GM20000 (cell line): ENCODE data around the gene EFNA5.

Experiments used
- DNase-seq: peaks from one replicate; pipeline ENCODE4 v3.0.0; 2012; ENCODE audit warnings: low spot score
- CTCF ChIP-seq: IDR thresholded peaks from 2 replicates; pipeline ENCODE4 v1.5.1; 2012; ENCODE audit warnings: mild to moderate bottlenecking, control low read depth; ENCODE audit errors: extremely low read depth, missing control alignments

The EFNA5 gene

GRCh38 chr5:107531308-107531707, 139.4 kb downstream of the EFNA5 start:
- TF ChIP-seq CTCF, result no peak
- DNase-seq, result no peak

GRCh38 chr5:107529618-107530017, 141.1 kb downstream of the EFNA5 start:
- no peak for DNase-seq
- no peak for TF ChIP-seq CTCF

GRCh38 chr5:107526270-107526937, 144.3 kb downstream of the EFNA5 start:
- TF ChIP-seq CTCF, result no peak
- no peak for DNase-seq

GRCh38 chr5:107524111-107524510, 146.6 kb downstream of the EFNA5 start:
- DNase-seq, result no peak
- no peak for TF ChIP-seq CTCF

- no peak for TF ChIP-seq CTCF
Observed at GRCh38 chr5:107523029-107523680, 147.6 kb downstream of the EFNA5 start.

GRCh38 chr5:107522456-107522855, 148.3 kb downstream of the EFNA5 start:
- TF ChIP-seq CTCF, result no peak
- DNase-seq, result no peak

More at GRCh38 chr5:107523029-107523680, 147.6 kb downstream of the EFNA5 start:
- DNase-seq, result no peak

- TF ChIP-seq CTCF, result no peak
- DNase-seq, result no peak
Observed at GRCh38 chr5:107519900-107520354, 150.8 kb downstream of the EFNA5 start.
